DLD1 (cell line): ENCODE data around the gene CPNE1.

Experiments
- in situ Hi-C: cut with HindIII; loops from 2 replicates; pipeline ENCODE4 v1.10.0; 2017; ENCODE audit warnings: low sequenced_read_pairs

The CPNE1 gene

GRCh38 chr20:35600993-35601973 is 63.4 kb downstream of the CPNE1 start:
- in situ Hi-C loops, result no loop called here

DNA sequence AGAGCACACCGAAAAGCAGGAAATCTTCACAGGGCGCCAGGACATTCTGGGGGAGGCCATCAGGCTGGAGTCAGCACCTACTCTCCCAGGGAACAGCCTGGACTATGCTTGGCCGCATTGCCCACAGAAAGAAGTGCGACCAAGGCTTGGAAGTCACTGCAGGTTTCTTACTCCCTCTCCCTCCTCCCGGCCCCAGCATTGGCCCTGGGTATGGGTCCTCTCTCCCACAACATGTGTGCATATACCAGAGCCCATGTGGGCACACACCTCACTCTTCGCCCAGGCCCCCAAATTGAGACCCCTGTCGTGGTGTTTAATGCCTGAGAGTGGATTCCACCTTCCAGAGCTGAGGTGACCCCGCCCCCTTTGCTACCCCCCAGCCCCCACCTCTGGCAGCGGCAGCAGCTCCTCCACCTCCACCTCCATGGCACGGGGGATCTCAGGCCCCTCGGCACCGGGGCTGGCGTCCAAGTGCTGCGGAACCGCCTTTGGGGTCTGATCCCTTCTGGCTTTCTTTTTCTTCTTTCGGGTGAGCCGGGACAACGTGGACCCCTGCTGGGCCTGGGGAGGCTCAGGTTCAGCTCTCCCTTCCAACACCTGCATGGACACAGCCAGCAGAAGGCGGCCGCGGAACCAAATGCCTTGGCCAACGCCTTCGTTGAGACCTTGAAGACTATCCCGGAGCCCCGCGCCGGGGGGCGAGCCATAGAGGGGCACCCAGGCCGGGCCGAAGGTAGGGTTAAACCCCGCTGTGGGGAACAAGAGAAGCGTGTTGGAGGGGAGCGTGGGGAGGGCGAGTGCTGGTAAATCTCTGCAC is 64.3 kb downstream of the CPNE1 start:
- in situ Hi-C loops, result no loop called here

GRCh38 chr20:35599776-35600120 is 65.0 kb downstream of the CPNE1 start:
- in situ Hi-C loops, result no loop called here

DNA sequence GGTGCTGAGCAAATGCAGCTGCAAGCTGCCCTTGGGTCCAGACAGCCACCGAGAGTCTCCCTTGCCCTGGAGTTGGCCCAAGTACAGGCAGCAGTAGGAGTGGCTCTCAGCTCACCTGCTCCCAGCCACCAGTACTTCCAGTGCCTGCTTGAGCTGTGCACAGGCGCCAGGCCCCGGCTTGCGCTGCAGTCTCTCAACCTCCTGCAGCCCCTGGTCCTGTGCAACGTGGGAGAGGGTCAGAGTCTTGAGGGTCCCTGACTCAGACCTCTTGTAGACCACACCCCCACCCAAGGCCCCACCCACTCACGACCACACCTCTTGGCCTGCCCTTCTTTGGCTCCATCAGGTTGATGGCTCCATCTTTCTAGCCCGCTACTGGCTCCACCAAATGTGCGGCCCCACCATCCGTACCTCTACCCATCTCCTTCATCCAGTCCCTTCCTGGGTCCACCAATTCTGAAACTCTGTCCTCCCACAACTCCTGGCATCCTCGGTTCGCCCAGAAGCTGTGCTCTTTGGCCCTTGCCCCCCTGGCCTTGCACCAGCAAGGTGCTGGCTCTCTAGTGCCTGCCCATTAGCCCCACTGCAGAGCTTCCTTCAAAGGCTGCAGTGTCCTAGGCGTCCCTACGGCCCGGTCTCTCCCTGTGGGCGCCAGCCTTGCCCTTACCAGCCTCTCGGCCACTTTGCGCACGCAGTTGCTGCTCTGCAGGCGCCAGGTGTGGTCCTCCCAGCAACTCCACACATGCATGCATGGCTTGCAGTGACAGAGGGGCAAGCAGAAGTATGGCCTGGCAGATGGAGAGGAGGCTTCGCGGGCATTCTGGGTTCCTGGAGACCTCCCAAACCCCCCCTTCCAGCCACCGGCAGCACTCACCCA is 65.6 kb downstream of the CPNE1 start:
- in situ Hi-C loops, result no loop called here

DNA sequence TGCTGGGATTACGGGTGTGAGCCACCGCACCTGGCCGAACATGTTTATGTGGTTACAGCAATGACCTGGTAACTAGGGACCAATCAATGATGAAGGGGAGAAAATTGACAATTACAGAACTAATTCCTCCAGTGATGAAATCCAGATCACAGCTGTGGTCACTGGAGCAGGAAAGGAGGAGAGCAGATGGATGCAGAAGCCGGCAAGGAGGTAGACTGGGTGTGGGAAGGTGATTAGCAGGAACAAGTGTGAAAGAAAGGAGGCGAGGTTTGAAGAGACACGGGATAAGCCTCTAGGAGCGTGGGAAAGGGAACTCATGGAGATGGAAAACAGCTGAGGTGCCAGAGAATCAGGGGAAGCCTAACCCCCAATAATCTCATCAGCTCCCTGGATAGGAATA is 66.2 kb downstream of the CPNE1 start:
- in situ Hi-C loops, result no loop called here

GRCh38 chr20:35597186-35597585 is 67.5 kb downstream of the CPNE1 start:
- in situ Hi-C loops, result no loop called here

GRCh38 chr20:35595901-35596300 is 68.8 kb downstream of the CPNE1 start:
- in situ Hi-C loops, result no loop called here

GRCh38 chr20:35595456-35595855 is 69.2 kb downstream of the CPNE1 start:
- in situ Hi-C loops, result no loop called here

DNA sequence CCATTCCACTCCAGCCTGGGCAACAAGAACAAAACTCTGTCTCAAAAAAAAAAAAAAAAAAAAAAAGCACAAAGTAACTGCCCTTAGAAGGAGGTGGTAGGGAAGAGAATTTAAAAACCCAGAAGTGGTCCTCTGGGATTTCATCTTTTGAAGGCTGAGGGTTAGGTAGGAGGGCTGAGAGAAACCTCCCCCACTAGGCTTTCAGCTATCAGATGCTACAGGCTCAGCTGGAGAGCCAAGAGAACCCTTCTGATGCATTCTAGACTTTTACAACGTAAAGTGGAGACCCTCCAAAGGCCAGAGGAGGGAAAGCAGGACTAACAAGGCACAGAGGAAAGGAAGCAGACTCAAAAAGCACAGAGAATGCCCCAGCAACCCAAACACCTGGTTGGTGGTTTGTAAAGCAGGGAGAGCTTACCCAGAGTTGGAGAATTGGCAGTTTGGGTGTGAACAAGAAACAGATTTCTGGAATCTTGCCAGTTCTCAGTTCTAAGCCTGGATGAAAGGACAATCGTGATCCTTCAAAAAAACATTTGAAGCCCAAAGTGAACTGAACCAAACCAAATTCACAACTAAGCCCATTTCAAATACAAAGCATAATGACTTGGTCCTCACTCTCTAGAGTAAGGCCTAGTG is 72.2 kb downstream of the CPNE1 start:
- in situ Hi-C loops, result no loop called here

GRCh38 chr20:35588397-35588796 is 76.3 kb downstream of the CPNE1 start:
- in situ Hi-C loops, result no loop called here

DNA sequence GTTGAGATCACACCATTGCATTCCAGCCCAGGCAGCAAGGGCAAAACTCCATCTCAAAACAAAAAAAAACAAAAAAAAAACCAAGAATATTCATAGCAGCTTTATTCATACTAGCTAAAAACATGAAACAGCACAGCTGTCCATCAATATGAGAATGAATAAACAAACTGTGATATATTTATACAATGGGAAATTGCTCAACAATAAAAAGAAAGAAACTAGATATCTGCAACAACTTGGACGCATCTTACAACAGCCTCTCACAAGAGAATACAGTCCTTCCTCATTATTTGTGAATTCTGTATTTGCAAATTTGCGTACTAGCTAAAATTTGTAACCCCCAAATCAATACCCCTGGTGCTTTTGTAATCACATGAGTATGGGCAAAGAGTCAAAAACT is 77.3 kb downstream of the CPNE1 start:
- in situ Hi-C loops, result no loop called here

DNA sequence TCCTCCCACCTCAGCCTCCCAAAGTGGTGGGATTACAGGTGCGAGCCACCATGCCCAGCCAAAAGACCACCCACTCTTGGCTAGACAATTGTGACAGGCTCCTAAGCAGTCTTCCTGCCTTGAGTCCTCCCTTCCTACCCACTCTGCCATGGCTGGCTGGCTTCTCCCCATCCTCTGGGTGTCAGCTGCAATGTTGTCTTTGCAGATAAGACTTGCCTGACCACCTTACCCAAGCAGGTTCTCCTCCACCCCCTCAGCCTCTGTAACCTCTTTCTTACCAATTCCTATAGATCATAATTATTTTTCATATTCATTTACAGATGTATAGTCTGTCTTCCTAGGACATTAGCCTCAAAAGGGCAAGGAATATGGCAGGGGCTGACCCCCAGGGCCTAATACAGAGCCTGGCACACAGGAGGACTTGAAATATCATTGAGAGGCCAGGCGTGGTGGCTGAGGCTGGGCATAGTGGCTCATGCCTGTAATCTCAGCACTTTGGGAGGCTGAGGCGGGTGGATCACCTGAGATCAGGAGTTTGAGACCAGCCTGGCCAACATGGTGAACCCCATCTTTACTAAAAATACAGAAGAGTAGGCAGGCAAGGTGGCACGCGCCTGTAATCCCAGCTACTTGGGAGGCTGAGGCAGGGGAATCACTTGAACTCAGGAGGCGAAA is 77.8 kb downstream of the CPNE1 start:
- in situ Hi-C loops, result no loop called here

DNA sequence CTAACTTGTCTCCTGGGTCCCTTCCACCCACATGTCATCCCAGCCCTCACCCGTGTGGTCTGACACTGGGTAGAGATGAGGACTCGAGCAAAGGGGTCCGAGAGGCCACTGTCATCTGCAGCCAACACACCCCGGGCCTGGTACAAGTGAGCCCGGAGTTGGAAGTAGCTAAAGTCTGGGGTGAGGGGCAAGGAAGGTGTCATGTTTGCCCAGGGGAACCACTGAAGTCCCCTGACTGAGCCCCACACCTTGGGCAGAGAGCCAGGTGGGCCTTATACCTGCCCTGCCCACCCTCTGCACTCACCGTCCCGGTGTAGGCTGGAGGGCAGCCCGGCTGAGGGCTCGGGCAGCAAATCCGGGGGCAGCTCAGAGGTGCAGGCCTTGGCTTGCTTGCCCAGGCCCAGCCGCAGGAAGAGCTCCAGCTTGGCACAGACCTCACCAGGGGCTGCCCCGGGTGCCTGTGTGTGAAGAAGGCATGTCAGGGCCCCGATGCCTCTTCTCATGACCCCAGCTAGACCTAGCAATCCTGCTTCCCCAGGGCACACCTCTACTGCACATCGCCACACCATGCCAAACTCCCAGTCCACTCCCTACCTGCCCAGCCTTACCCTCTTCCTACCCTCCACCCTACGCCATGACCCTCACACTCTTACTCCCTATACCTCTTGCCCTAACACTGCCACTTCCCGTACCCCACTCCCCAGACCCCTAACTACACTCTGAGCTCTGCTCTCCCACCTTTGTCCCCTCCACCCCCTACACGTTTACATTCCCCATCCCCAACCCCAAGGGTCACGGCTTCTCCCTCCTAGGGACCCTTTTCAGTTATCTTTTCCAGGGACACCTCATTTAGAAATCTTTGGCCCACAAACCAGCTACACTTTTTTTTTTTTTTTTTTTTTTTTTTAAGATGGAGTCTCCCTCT is 80.8 kb downstream of the CPNE1 start:
- in situ Hi-C loops, result no loop called here

GRCh38 chr20:35582741-35583404 is 81.8 kb downstream of the CPNE1 start:
- in situ Hi-C loops, result no loop called here

DNA sequence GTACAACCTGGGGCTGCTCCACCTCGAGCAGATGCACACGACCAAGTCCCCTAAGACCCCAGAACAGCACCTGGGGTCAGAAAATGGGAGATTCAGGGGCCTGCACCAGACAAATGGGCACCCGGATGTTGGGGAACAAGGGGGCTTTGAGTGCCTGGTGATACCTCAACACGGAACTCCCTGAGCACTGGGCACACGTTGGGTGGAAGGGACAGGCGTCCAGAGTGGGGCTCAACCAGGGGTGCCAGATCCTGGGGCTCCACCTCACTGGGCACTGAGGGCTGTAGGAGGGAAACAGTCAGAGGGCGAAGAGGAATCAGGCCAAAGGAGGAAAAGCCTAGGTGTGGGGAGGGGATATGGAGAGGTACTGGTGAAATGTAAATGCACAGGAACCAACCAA is 82.6 kb downstream of the CPNE1 start:
- in situ Hi-C loops, result no loop called here

DNA sequence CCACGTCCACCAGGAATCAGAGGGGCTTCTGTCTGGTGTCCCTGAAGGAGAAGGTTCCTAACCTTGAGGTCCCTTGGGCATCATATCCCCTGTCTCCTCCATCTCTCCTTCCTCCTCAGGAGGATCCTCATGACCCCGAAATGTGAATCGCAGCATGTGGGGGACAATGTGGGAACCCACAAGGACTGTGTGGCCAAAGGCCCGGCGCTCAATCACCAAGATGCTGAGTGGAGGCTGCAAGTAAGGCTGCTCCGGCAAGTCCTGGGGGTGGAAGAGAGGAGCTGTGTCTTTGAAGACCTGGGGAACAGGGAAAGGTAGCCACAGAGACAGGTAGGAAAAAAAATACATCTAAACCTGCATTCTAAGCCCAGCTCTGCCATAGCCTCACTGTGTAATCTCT is 85.5 kb downstream of the CPNE1 start:
- in situ Hi-C loops, result no loop called here

DNA sequence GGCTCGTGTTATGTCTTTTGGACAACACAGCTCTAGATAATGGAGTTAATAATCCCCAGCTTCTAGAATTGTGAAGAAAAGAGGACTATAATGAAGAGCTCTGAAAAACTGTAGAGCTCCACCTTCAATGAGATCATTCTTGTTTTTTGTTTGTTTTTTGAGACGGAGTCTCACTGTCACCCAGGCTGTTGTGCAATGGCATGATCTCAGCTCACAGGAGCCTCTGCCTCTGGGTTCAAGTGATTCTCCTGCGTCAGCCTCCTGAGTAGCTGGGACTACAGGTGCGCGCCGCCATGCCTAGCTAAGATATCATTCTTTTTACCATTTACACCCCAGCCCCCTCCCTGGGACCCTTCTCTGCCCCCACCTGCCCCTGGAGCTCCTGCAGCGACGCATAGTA is 86.2 kb downstream of the CPNE1 start:
- in situ Hi-C loops, result no loop called here

DNA sequence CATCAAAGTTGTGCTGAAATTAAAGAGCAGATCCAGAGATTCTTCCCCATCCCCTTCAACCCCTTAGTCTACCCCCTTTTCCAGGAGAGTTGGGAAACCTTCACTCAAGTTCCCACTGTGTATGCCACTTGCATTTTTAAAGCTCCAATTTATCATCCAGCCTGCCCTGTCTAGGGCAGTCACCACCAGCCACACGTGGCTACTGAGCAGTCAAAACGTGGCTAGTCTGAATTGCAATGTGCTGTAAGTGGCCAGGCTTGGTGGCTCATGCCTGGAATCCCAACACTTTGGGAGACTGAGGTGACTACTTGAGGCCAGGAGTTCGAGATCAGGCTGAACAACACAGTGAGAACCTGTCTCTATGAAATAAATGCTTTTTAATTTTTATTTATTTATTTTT is 87.9 kb downstream of the CPNE1 start:
- in situ Hi-C loops, result no loop called here
